Trophoblast cell (in vitro differentiated cells and primary cell): ENCODE measurements around the gene DCXR.
A peak's percentile ranks its signal among the peaks of the same experiment; 100 is the strongest.

Experiments used
- DNase-seq, 2 donors: peaks; one replicate each; pipeline ENCODE4 v3.0.0-alpha.2; 2016
- H2AFZ ChIP-seq: 2 replicates; pipeline ENCODE4 v1.6.1; 2013; ENCODE audit warnings: low read length, moderate library complexity, mild to moderate bottlenecking; ENCODE audit not compliant: insufficient read depth, poor library complexity
- H2AK5ac ChIP-seq: 2 replicates; pipeline ENCODE4 v1.6.1; 2013; ENCODE audit warnings: mild to moderate bottlenecking, low read length
- H2BK120ac ChIP-seq: 2 replicates; pipeline ENCODE4 v1.6.1; 2013; ENCODE audit warnings: low read length, mild to moderate bottlenecking, moderate library complexity; ENCODE audit not compliant: insufficient read depth, poor library complexity
- H2BK12ac ChIP-seq: 2 replicates; pipeline ENCODE4 v1.6.1; 2013; ENCODE audit warnings: mild to moderate bottlenecking, low read length, moderate library complexity
- H2BK5ac ChIP-seq: 2 replicates; pipeline ENCODE4 v1.6.1; 2013; ENCODE audit warnings: low read length, low read depth, moderate library complexity, mild to moderate bottlenecking; ENCODE audit not compliant: poor library complexity
- H3K14ac ChIP-seq: 2 replicates; pipeline ENCODE4 v1.6.1; 2013; ENCODE audit warnings: mild to moderate bottlenecking, low read length
- H3K18ac ChIP-seq: 2 replicates; pipeline ENCODE4 v1.6.1; 2013; ENCODE audit warnings: mild to moderate bottlenecking, low read length
- H3K23ac ChIP-seq: 2 replicates; pipeline ENCODE4 v1.6.1; 2013; ENCODE audit warnings: low read length
- H3K27ac ChIP-seq: 2 replicates; pipeline ENCODE4 v1.5.1; 2013; ENCODE audit warnings: low read depth, mild to moderate bottlenecking, inconsistent platforms, low read length, moderate library complexity
- H3K27me3 ChIP-seq: 2 replicates; pipeline ENCODE4 v1.6.1; 2013; ENCODE audit warnings: inconsistent platforms, mild to moderate bottlenecking, low read length, moderate library complexity; ENCODE audit not compliant: insufficient read depth
- H3K36me3 ChIP-seq, 2 experiments: 1 replicate in 1 of 2; 2 replicates in 1 of 2; pipeline ENCODE4 v1.6.1; 2013; ENCODE audit warnings: low read length in 2 of 2, mild to moderate bottlenecking in 2 of 2, moderate library complexity in 1 of 2; ENCODE audit not compliant: insufficient read depth in 2 of 2, control insufficient read depth in 1 of 2
- H3K4ac ChIP-seq: 2 replicates; pipeline ENCODE4 v1.6.1; 2013; ENCODE audit warnings: low read depth, mild to moderate bottlenecking, low read length, moderate library complexity
- H3K4me1 ChIP-seq, 2 experiments: 1 replicate in 1 of 2; 2 replicates in 1 of 2; pipeline ENCODE4 v1.6.1; 2013; ENCODE audit warnings: low read length in 2 of 2, mild to moderate bottlenecking in 2 of 2, moderate library complexity in 1 of 2; ENCODE audit not compliant: insufficient read depth in 2 of 2, control insufficient read depth in 1 of 2
- H3K4me2 ChIP-seq: 2 replicates; pipeline ENCODE4 v1.6.1; 2013; ENCODE audit warnings: inconsistent platforms, mild to moderate bottlenecking, low read length, moderate library complexity
- H3K4me3 ChIP-seq: 2 replicates; pipeline ENCODE4 v1.5.1; 2013; ENCODE audit warnings: mild to moderate bottlenecking, low read depth, low read length, inconsistent platforms
- H3K79me1 ChIP-seq: one replicate; pipeline ENCODE4 v1.6.1; 2013; ENCODE audit warnings: low read length
- H3K79me2 ChIP-seq: 2 replicates; pipeline ENCODE4 v1.6.1; 2013; ENCODE audit warnings: low read length, mild to moderate bottlenecking; ENCODE audit not compliant: control insufficient read depth, insufficient read depth, poor library complexity
- H3K9ac ChIP-seq: 2 replicates; pipeline ENCODE4 v1.6.1; 2013; ENCODE audit warnings: mild to moderate bottlenecking, low read length
- H3K9me3 ChIP-seq: 2 replicates; pipeline ENCODE4 v1.6.1; 2013; ENCODE audit warnings: low read depth, mild to moderate bottlenecking, control low read depth, inconsistent platforms, low read length; ENCODE audit not compliant: insufficient read depth
- H4K12ac ChIP-seq: 2 replicates; pipeline ENCODE4 v1.6.1; 2013; ENCODE audit warnings: low read depth, mild to moderate bottlenecking, low read length, moderate library complexity
- H4K8ac ChIP-seq: 2 replicates; pipeline ENCODE4 v1.6.1; 2013; ENCODE audit warnings: low read depth, mild to moderate bottlenecking, low read length, moderate library complexity
- H4K91ac ChIP-seq: one replicate; pipeline ENCODE4 v1.6.1; 2013; ENCODE audit warnings: low read depth, mild to moderate bottlenecking, low read length, moderate library complexity
- WGBS: extraction: QIAGEN DNeasy Blood & Tissue Kit; methylation state at CpG from one replicate; pipeline ENCODE4 v1.1.7; 2013; ENCODE audit warnings: missing lambda C conversion rate; ENCODE audit not compliant: insufficient read length, insufficient coverage; ENCODE audit errors: extremely low coverage; 5-methylcytosine and 5-hydroxymethylcytosine counted together

DCXR gene

DNA sequence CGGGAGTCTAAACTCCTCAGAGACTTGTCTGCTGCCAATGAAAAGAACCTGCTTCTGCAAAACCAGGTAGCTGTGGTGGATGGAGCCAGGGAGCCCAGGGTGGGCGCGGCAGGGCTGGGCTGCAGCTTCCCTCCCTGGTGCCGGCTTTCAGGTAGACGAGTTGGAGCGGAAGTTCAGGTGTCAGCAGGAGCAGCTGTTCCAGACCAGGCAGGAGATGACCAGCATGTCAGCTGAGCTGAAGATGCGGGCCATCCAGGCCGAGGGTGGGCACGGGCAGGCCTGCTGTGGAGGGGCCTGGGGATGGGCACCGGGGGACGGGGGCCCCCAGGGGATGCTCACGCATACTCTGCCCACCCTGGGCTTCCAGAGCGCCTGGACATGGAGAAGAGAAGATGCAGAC lies 9.3 kb downstream of the DCXR start:
- H4K8ac ChIP-seq, result no peak overlapping the region
- peaks cover 10 to 16% of the 10 kb centered on the region in 2 experiments for H3K4me1 ChIP-seq
- no peak overlapping the region for H2BK12ac ChIP-seq
- no peak overlapping the region for H4K91ac ChIP-seq
- H4K12ac ChIP-seq, result no peak overlapping the region
- H3K9ac ChIP-seq, result no peak overlapping the region
- peaks cover 0 to 11% of the 10 kb centered on the region in 2 experiments for H3K36me3 ChIP-seq
- no peak overlapping the region for H3K4me2 ChIP-seq
- no peaks in the 10 kb centered on the region for H3K27me3 ChIP-seq
- peaks cover 5% of the 10 kb centered on the region for H3K79me1 ChIP-seq
- H2BK120ac ChIP-seq, result no peak overlapping the region
- no peak overlapping the region for H3K4ac ChIP-seq
- no peak overlapping the region for H3K14ac ChIP-seq
- H3K18ac ChIP-seq, result no peak overlapping the region
- H3K79me2 ChIP-seq, result peaks cover 4% of the 10 kb centered on the region
- no peak overlapping the region for H2AFZ ChIP-seq
- no peak overlapping the region for H3K23ac ChIP-seq
- DNase-seq, result no peak
- no CpG with 5 or more reads among the region's 13 CpGs for WGBS
- no peak overlapping the region for H2AK5ac ChIP-seq
- H3K4me3 ChIP-seq, result no peak overlapping the region
- H3K27ac ChIP-seq, result no peak overlapping the region
- no peak overlapping the region for H2BK5ac ChIP-seq
- H3K9me3 ChIP-seq, result peaks cover 7% of the 10 kb centered on the region

DNA sequence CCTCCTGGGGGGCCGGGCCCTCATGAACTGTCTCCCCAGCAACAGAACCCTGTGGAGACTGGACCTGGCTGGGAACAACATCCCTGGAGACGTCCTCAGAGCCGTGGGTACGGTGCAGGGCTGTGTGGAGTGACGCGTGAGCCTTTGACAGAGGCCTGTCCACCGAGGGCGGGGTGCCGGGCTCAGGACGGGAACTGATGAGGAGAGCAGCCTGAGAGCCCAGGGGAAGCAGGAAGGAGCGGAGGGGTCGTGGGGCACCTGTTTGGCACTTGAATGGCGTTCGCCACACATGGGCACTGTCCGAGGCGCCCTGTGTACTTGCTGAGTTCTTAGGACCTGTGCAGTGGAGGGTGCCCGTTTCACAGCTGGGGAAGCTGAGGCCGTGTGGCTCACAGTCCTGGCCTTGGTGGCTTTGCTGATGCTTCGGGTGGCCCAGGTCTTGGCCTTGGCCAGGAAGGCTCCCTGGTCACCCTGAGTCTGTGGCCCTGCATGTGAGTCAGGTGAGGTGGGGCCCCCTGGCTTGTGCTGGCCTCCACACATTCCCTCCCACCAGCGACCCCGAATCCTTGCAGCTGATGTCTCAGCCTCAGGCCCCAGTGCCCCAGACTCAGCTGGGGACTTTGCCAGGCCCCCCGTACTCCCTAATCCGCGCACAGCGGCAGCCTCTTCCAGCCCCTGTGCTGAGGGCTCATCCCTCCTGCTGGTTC lies 11.9 kb downstream of the DCXR start:
- Histone ChIP-seq H3K79me1 (peaks cover 6% of the 10 kb centered on the region), H2AFZ (no peak overlapping the region), H2BK12ac (no peak overlapping the region), H3K4ac (no peak overlapping the region), H3K14ac (no peak overlapping the region), H3K9me3 (peaks cover 7% of the 10 kb centered on the region), H3K4me1 (peaks cover 18 to 19% of the 10 kb centered on the region in 2 experiments), H4K8ac (no peak overlapping the region), H3K9ac (no peak overlapping the region), H3K27me3 (no peaks in the 10 kb centered on the region), H4K12ac (no peak overlapping the region), H3K36me3 (peaks cover 0 to 10% of the 10 kb centered on the region in 2 experiments), H3K4me3 (no peak overlapping the region), H3K23ac (no peak overlapping the region), H3K79me2 (peaks cover 8% of the 10 kb centered on the region), H4K91ac (no peak overlapping the region), H3K18ac (no peak overlapping the region), H3K27ac (no peak overlapping the region), H2AK5ac (no peak overlapping the region), H2BK5ac (no peak overlapping the region), H3K4me2 (no peak overlapping the region), H2BK120ac (no peak overlapping the region)
- no CpG with 5 or more reads among the region's 25 CpGs for WGBS
- DNase-seq, result no peak

DNA sequence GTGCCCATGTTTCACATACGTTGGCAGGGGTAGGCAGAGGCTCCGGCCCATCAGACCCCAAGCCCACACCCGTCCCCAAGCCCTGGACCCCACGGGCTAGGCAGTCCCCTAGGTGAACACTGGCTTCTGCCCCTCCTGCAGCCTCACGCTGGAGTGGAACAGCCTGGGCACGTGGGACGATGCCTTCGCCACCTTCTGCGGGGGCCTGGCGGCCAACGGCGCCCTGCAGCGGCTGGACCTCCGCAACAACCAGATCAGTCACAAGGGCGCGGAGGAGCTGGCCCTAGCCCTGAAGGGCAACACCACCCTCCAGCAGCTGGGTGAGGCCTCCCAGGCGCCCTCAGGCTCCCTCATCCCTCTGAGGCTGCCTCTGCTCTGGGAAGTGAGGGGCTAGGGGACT lies 12.6 kb downstream of the DCXR start:
- Histone ChIP-seq H3K9me3 (peaks cover 7% of the 10 kb centered on the region), H3K4ac (no peak overlapping the region), H4K8ac (no peak overlapping the region), H3K14ac (no peak overlapping the region), H3K27me3 (no peaks in the 10 kb centered on the region), H3K4me1 (peaks cover 18 to 19% of the 10 kb centered on the region in 2 experiments), H3K36me3 (peaks cover 0 to 10% of the 10 kb centered on the region in 2 experiments), H3K27ac (no peak overlapping the region), H3K79me1 (peaks cover 6% of the 10 kb centered on the region), H2BK5ac (no peak overlapping the region), H3K23ac (no peak overlapping the region), H3K18ac (no peak overlapping the region), H4K91ac (no peak overlapping the region), H3K9ac (no peak overlapping the region), H3K4me3 (no peak overlapping the region), H2AK5ac (no peak overlapping the region), H3K79me2 (peaks cover 8% of the 10 kb centered on the region), H2BK120ac (no peak overlapping the region), H2BK12ac (no peak overlapping the region), H3K4me2 (no peak overlapping the region), H2AFZ (no peak overlapping the region), H4K12ac (no peak overlapping the region)
- DNase-seq, result peak in 1 of 2 donors; percentile 36
- WGBS, result no CpG with 5 or more reads among the region's 17 CpGs

DNA sequence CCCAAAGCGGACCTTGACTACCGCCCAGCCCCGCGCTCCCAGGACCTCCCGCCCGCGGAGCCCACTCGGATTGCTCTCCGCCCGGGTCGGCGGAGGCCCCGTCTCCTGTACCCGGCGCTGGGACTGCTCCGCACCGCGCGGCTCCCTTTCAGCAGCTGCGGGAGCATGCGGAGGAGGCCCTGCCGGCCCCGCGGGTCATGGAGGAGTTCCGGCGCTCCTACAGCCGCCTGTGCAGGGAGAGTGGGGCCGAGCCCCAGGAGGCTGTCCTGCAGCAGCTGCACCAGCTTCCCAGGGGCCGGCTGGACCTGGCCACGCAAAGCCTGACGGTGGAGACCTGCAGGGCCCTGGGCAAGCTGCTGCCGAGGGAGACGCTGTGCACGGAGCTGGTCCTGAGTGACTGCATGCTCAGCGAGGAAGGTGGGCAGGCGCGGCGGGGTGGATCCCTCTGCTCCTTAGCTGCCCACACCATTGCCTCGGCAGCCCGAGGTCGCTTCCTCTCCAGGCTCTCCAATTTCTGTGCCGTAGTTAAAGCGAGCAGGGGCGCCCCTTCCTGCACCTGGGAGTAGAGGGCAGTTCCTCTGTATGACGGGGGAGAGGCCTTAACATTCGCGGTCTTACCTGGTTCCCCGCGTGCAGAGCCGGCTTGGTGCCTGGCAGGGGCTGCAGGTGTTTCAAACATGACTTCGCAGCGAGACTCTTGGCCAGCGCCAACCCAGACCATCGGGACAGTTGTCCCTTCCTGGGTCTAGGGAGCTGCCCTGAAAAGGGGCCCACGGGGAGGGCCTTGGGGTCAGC lies 13.9 kb downstream of the DCXR start:
- Histone ChIP-seq H3K9me3 (peaks cover 5% of the 10 kb centered on the region), H3K18ac (peak overlapping the region; percentile 23), H3K14ac (peak overlapping the region; percentile 43), H3K27ac (no peak overlapping the region), H2BK120ac (no peak overlapping the region), H3K79me1 (peaks cover 6% of the 10 kb centered on the region), H3K27me3 (no peaks in the 10 kb centered on the region), H3K9ac (peak overlapping the region; percentile 42), H2BK5ac (no peak overlapping the region), H3K4me2 (peak overlapping the region; percentile 95), H2BK12ac (no peak overlapping the region), H3K4me3 (peak overlapping the region; percentile 79), H3K36me3 (peaks cover 4 to 14% of the 10 kb centered on the region in 2 experiments), H4K8ac (peak overlapping the region; percentile 73), H4K12ac (no peak overlapping the region), H3K23ac (no peak overlapping the region), H3K79me2 (peaks cover 8% of the 10 kb centered on the region), H4K91ac (peak overlapping the region; percentile 36), H2AK5ac (no peak overlapping the region), H3K4me1 (peaks cover 18 to 19% of the 10 kb centered on the region in 2 experiments), H3K4ac (no peak overlapping the region), H2AFZ (peak overlapping the region; percentile 81)
- WGBS, result no CpG with 5 or more reads among the region's 55 CpGs
- DNase-seq, result peak in 1 of 2 donors; percentile 46
